Stomach (tissue), 4 donors: ENCODE measurements around the gene ZDHHC23.

Source experiments
- POLR2A ChIP-seq, 4 donors: fragments of 450-650 bp; IDR thresholded peaks; one replicate each; pipeline ENCODE4 v1.6.1; 2016; ENCODE audit warnings: antibody characterized with exemption in 4 of 4, control low read depth in 2 of 4, mild to moderate bottlenecking in 1 of 4, moderate library complexity in 1 of 4
- TF ChIP-seq, protein P1 (sequence below), 7 experiments: fragments of 450-650 bp in 4 of 7; fragments of 200-600 bp in 3 of 7; sonication (generic) in 3 of 7; IDR thresholded peaks; one replicate each; pipeline ENCODE4 v1.5.1; 2016 to 2019; ENCODE audit warnings: antibody characterized with exemption in 7 of 7, control low read depth in 2 of 7, mild to moderate bottlenecking in 1 of 7

DNA sequence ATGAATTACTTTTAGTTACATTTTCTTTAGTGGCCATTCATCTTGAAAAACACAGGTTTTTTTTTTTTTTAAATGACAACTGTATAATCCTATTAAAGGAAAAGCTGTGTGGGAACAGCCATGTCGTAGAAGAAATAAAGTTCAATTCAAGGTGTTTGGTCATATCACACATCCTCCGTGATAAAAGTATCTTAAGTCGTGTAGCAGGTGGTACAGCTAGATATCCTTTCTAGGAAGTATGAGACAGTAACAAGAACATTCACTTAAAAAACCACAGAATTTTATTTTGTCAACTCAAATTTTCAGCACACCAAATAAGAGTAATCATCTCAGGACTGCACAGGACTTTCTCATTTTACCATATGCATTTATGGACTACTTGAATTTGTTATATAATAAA lies 16.1 kb downstream of the ZDHHC23 start:
- TF ChIP-seq, protein P1, sequence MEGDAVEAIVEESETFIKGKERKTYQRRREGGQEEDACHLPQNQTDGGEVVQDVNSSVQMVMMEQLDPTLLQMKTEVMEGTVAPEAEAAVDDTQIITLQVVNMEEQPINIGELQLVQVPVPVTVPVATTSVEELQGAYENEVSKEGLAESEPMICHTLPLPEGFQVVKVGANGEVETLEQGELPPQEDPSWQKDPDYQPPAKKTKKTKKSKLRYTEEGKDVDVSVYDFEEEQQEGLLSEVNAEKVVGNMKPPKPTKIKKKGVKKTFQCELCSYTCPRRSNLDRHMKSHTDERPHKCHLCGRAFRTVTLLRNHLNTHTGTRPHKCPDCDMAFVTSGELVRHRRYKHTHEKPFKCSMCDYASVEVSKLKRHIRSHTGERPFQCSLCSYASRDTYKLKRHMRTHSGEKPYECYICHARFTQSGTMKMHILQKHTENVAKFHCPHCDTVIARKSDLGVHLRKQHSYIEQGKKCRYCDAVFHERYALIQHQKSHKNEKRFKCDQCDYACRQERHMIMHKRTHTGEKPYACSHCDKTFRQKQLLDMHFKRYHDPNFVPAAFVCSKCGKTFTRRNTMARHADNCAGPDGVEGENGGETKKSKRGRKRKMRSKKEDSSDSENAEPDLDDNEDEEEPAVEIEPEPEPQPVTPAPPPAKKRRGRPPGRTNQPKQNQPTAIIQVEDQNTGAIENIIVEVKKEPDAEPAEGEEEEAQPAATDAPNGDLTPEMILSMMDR (IDR thresholded peaks at IDR 0.05): no peak
- no peak for TF ChIP-seq POLR2A (IDR thresholded peaks at IDR 0.05)
